CD4-positive, alpha-beta T cell treated with Interleukin-4 for 4 hours (primary cell): ENCODE data around the gene SLC35F4.
"Not testable (repeated sequence)": the region's sequence is repeated elsewhere in the genome, so short reads cannot be mapped to it uniquely, and the experiment has no call there.

Source experiments
- DNase-seq: peaks from one replicate; pipeline ENCODE4 v3.0.0-alpha.2; 2020

Gene SLC35F4

DNA sequence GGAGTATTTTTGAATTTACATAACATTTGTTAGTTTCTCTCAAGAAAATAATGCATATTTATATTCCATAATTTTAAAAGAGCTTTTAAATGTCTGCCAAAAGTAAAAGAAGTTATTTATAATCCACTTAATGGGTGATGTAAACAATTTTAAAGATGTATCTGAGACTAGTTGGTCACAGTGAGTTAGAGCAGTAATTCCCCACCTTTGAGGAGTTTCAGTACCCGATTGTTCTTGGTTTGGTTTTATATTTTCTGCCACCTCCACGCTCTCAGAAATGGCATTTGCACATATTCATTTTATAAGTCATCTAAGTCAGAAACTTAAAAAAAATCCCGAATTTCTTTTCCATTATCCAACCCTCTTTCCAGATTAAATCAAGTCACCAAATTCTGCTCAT lies 153.2 kb downstream of the SLC35F4 start:
- DNase-seq: no peak

DNA sequence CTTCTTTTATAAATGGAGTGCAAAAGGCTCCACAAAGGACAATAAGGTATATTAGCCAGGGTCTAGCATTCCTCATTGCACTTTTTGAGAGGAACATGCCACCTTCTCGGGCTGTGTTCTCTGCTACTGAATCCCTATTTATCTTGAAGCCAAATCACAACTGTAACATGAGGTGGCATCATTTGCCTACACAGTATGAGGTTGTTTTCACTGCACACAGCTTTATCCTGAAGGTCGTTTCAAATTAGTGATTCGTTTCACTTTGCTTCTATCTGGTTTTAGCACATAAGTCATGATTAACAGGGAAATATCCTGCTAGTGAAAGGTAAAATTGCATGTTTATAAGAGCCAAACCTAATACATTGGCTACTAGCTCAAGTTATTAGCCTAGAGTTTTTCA lies 153.8 kb downstream of the SLC35F4 start:
- DNase-seq: no peak

DNA sequence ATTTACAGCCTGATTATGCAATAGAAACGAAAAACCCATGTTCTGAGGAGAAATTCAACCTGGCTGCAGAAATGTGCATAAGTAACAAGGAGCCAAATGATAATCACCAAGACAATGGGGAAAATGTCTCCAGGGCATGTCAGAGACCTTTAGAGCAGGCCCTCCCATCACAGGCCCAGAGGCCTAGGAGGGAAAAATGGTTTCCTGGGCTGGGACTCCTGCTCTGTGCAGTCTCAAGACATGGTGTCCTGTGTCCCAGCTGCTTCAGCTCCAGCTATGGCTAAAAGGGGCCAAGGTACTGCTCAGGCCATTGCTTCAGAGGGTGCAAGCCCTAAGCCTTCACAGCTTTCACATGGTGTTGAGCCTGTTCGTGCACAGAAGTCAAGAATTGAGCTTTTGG lies 156.0 kb downstream of the SLC35F4 start:
- no peak for DNase-seq

DNA sequence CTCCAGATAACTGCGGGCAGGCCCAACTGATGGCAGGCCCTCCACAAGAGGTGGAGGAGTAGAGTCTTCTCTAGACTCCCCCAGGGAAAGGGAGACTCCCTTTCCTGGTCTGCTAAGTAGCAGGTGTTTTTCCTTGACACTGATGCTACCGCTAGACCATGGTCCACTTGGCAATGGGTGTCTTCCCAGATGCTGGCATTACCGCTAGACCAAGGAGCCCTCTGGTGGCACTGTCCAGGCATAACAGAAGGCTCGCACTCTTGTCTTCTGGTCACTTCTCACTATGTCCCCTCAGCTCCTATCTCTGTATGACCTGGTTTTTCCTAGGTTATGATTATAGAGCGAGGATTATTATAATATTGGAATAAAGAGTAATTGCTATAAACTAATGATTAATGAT lies 156.8 kb downstream of the SLC35F4 start:
- not testable (repeated sequence) for DNase-seq

DNA sequence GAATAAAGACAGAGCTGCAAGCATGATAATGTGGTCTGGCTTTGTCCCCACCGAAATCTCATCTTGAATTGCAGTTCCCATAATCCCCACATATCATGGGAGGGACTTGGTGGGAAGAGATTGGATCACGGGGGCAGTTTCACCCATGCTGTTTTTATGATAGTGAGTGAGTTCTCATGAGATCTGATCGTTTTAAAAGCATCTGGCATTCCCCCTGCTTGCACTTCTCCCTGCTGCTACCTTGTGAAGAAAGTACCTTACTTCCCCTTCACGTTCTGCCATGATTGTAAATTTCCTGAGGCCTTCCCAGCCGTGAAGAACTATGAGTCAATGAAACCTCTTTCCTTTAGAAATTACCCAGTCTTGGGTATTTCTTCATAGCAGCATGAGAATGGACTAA lies 158.7 kb downstream of the SLC35F4 start:
- no peak for DNase-seq

DNA sequence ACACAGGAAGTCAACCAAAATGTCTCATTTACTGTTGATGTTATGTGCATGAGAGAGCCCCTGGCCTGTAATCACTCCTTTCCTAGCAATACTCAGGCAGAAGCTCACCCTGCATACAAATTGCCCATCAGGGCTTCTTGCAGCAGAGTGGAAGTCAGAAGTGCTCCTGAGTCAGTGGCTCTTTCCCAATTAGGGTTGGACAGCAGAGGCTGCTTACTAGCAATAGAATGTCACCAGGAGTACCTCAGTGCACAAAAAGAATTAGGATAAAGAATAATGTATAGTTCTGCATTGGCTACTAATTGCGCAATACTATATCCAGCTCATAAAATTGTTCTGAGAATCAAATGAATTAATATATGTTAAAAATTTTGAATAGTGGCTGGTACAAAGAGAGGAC lies 161.1 kb downstream of the SLC35F4 start:
- no peak for DNase-seq

DNA sequence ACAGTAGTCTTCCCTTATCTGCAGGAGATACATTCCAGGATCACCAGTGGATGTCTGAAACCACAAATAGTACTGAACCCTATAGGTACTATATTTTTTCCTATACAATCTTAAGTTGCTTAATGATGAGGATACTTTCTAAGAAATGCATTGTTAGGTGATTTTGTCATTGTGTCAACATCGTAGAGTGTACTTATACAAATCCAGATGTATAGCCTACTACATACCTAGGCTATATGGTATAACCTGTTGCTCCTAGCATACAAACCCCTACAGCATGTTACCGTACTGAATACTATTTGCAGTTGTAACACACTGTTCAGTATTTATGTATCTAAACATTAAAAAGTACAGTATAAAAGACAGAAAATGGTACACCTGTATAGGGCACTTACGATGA lies 165.9 kb downstream of the SLC35F4 start:
- DNase-seq: no peak

DNA sequence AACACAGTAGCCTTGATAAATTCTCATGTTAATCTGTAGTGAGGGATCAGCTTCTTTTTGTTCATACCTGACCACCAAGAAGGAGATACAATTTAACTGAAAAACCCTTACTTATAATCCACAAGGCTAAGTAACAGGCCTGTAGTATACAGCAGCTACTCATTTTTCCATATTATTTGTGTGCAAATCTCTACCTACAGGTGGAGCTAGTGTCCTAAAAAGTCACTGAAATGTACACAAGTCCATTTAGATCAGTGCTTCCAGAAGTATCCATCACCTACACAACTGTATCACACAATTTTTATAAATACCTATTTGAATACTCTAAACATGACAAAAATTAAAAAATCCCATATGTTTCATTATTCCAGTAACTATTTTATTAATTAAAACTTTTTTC lies 173.2 kb downstream of the SLC35F4 start:
- no peak for DNase-seq

DNA sequence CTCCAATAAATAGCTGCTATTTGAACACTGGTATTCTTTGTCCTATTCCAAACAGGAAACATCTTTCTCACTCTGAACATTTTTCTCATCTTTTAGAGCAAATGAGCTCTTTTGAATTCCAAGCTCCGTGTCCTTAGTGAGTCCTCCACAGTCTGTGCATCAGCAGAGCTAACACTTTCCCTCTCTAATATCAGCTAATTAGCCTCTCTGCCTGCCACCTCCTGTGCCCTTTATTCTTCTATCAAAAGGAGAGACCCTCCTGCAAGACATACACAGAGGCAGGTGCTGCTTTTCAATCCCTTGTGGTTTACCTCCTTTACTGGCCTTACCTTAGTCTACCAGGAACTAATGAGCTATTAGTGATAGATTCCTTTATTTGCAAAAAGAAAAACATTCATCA lies 178.5 kb downstream of the SLC35F4 start:
- no peak for DNase-seq

DNA sequence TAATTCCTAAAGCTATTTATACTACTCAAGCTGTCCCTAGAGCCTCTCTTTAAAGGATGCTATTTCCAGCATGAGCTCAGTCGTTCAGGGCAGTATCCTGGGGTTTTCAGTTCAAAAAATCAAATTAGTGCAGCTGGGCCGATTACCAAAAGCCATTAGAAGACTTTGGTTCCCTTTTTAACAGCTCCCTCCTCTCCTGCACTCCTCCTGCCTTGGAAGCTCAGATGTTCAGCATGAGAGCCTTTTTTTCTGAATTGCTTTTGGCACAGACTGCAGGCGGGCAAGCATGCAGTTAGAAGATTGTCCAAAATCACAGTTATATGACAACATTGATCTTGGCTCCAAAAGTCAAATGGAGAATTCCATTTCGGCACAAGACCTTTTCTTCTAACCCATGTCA lies 179.6 kb downstream of the SLC35F4 start:
- DNase-seq: no peak

DNA sequence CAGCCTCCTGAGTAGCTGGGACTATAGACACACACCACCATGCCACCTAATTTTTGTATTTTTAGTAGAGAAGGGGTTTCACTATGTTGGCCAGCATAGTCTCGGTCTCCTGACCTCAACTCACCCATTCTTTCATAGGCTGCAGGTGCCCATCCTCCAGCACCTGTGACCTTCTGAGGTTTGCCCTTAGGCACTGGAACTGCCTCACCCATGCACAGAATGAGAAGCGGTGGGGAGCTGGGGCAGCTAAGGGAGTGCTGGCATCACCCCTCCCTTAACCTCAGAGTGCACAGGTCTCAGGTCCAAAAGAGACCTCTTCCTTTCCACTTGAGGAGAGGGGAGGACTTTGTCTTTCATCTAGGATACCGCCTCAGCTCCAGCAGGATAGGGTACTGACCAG lies 194.9 kb downstream of the SLC35F4 start:
- no peak for DNase-seq

DNA sequence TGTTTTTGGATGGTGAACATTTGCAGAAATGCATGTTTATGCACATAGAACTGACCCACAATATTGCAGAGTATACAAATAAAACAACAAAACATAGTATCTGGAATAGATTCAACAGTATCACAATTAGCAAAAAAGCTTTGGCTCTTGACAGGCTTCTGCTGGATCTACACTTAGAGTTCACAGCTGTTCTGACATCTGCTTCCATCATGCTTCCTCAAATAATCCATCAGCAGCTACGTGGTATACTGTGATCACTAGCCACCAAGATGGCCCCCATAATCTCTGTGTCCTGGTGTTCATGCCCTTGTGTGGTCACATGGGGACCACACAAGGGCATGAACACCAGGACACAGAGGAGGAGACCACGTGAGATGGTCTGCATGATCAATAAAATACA lies 205.7 kb downstream of the SLC35F4 start:
- no peak for DNase-seq

DNA sequence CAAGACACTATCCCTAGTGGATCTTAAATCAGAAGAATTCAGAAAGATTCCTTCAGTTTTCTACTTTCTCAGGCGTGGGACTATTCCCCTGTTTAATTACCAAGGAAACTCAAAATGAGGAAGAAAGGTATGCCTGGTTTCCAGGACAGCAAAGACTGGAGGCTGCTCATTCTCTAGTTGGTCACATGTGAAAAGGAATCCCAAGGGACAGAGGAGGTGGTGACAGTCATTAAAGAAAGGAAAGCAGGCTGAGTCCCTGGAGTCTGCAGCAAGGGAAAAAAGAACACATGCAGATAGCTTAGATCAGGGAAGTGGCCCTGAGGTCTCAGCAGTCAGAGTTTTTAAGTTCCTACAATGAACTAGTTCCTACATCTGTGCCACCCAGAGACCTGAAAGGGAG lies 206.8 kb downstream of the SLC35F4 start:
- DNase-seq: no peak

DNA sequence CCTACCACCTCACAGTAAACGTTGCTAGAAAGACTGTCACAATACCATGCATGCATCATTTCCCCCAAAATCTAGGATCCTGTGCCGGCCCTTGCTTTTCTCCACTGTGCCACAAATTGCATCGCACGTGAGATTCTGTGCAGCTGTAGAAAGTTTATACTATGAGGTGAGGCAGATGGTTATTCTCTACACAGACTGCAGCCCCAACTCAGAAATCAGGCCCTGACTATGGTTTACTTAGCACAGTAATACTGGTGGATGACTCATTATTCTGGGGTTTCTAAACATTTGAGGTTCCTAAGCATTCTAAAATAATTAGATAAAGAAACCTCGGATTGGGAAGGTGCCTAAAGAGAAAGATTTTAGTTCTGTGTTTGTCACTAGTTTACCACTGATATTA lies 208.4 kb downstream of the SLC35F4 start:
- DNase-seq: no peak

DNA sequence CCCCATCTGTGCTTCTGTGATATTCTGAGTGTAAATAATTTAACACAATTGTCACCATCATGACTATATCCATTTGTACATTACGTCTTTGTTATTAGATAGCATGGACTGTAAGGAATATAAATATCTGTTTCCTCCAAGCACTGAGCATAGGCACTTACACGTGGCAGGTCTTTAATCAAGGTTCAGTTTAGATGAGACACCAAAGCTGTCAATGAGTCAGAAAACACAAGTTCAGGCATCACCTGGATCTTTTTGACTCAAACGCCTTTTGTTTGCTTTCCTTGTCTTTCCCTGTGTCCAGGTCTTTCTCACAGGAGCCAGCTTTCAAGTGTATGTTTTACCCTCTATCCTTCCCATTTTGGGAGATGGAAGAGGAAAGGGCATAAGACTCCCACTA lies 209.0 kb downstream of the SLC35F4 start:
- no peak for DNase-seq

DNA sequence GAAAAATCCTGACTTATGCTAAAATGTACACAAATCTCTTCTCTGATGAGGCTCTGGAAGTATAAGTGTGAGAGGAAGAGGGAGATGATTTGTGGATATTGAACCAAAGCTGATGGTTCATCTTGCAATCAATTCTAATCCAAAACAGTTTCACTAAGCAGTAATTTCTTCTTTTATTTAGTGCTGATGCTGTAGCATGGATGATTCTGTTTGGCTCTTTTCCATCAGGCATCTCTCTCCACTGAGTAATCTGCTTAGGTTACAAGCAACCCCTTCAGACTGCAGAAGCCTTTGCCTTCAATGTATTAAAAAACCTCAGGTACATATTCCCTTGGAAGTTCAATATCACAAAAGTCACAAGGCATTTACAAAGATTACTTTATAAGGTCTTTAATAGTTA lies 213.1 kb downstream of the SLC35F4 start:
- no peak for DNase-seq

DNA sequence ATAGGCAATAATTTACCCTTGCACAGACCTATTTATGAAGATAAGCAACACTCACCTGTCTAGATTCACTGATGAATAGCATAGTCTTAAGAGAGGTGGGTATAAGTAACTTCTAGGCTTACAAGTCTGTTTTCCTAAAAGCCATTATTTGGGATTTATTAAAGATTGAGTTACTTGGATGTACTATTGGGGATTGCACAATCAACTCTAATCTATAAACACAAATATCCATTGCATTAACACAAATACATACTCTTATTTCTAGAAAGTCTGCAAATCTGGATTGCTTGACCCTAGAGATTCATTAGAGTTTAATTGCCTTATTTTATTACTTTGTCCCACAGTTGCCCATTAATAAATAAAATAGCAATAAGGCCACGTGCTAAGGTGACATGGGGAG lies 224.1 kb downstream of the SLC35F4 start:
- no peak for DNase-seq

DNA sequence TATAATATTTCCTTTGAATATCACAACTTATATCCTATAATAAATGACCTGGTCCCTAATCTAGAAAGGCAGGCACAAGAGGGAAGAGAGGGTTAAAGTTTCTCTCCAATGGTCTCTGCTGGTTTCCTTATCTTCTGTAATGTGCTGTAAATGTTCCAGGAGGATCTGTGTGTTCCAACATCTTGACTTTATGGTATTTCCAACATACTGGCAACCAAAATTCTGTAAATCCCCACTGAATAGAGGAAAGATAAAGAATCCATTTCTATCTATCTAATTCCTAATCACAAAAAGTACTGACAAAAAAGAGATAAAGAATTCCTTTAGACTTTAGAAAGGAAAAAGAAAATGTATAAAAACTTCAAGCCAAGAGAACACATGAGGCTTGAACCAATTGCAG lies 225.9 kb downstream of the SLC35F4 start:
- DNase-seq: no peak

DNA sequence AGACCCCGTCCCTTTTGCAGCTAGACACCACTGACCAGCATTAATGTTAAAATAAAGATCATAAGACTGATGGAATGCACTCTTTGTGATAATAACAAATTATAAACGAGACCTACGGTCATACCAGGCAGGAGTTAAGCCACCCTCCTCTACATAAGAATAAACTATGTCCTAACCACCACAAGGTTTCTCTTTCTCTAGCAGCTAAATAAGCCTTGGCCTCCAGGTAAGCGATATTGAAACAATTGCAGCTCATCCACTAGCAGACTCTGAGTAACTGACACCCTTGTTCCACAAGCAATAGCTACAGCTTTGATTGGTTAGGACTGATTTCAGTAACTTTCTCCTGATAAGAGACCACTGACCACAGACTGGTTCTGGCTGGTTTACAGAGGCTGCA lies 228.0 kb downstream of the SLC35F4 start:
- DNase-seq: no peak

DNA sequence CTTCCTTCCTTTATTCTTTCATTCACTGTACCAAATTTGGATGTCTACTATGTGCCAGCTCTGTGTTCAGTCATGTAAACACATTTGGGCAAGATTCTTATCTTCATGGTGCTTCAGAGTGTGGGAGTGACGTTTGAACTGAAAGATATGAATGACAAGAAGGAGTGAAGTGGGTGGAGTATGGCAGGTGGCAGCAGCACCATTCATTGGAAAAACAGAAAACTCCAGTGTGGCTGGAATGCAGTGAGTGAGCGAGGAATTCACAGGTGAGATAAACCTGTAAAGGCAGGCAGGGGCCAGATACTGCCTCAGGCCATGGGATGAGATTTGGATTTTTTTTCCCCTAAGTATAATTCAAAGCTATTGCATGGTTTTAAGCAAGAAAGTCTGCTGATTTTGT lies 231.6 kb downstream of the SLC35F4 start:
- DNase-seq: no peak

DNA sequence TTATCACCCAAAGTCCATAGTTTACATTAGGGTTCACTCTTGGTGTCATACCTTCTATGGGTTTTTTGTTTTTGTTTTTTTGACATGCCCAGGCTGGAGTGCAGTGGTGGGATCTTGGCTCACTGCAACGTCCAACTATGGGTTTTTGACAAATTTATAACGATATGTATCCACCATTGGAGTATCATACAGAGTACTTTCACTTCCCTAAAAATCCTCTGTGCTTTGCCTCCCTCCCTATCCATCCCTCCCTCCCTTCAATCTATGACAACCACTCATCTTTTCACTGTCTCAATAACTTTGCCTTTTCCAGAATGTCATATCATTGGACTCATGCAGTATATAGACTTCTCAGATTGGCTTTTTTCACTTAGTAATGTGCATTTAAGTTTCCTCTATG lies 233.2 kb downstream of the SLC35F4 start:
- no peak for DNase-seq

DNA sequence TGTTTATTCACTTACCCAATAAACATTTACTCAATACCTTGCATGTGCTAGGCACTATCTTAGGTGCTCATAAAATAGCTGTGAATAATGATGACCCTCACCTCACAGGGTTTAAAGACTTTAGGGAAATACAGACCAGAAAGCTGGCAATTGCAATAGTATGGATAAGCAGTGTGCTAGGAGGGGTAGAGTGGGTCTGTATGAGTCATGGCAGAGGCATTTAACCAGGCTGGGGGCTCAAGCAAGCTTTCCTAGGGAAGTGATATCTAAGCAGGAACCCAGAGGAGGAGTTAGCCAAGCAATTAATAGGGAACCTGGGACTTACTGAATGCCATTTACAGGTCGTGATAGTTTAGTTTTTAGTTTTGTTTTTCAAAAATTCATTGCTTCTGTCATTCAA lies 248.4 kb downstream of the SLC35F4 start:
- DNase-seq: no peak

DNA sequence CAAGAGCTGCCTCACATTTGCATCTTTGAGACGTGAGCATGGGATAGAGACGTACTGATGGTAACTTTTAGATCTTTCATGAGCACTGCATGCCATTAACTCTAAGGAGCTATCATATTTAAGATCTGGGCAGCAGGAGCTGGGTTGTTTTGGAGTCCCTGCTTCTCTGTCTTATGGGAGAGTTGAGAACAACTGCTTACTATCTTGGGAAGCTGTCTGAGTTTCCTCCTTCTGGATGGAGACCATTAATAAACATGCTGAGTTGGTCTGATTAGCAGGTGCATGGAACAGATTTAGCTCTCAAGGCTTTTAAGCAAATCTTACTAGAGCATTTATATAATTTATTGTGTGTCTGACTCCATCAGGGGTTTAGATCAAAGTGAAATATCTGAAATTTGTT lies 252.9 kb downstream of the SLC35F4 start:
- DNase-seq: no peak

DNA sequence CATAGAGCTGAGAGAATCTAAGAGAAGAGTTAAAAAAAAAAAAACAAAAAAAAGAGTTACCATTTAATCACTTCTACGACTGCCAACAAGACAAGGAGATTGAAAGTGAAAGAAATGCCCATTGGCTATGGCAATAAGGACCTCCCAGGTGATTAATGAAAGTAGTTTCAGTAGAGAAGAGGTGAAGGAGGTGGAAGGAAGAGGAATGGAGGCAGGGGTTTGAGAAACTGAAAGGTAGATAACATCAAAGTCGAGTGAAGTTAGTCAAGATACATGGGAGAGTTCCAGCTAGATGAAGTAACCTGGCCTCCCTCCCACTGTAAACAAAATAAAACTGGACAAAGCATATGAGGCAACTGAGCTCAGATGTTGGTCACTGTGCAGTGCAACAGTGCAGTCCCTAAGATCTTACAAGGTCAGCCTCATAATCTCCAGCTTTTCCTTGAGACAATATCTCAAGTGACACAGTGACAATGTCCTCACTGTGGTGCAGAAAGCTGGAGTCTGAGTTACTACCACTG lies 254.3 kb downstream of the SLC35F4 start:
- DNase-seq: no peak

DNA sequence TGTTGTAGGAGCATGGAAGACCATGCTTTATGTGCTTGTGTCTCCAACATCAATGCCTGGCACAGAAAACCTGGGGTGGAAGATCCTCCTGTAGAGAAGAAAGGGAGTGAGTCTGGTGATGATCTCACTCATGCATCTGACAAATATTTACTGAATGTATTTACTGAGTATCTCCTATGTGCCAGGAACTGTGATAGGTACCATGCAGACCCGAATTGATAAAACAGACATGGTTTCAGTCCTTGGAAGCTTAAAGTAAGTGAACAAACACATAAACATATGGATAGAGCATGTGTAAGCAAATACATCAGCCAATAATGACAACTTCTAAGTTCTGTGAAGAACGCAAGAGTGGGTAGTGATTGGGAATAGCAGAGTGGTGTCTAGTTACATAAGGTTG lies 255.3 kb downstream of the SLC35F4 start:
- DNase-seq: no peak
